PFSK-1 (cell line): Measurements from ENCODE around the gene FOXO3.

ENCODE experiments used
- FOXP2 ChIP-seq: optimal IDR thresholded peaks from 2 replicates; pipeline ENCODE3; 2011; ENCODE audit warnings: borderline replicate concordance, control low read depth, inconsistent platforms; ENCODE audit not compliant: insufficient read depth; ENCODE audit errors: extremely low read length, extremely low read depth
- POLR2AphosphoS5 ChIP-seq: IDR thresholded peaks from 2 replicates; pipeline ENCODE4 v1.6.1; 2012; ENCODE audit warnings: low read depth, mild to moderate bottlenecking, control low read depth, low read length, moderate library complexity
- SIN3A ChIP-seq: IDR thresholded peaks from 2 replicates; pipeline ENCODE4 v1.6.1; 2012; ENCODE audit warnings: mild to moderate bottlenecking, low read length, moderate library complexity, borderline replicate concordance; ENCODE audit not compliant: insufficient read depth
- TAF1 ChIP-seq: IDR thresholded peaks from 2 replicates; pipeline ENCODE4 v1.6.1; 2012; ENCODE audit warnings: low read length, control low read depth, borderline replicate concordance; ENCODE audit not compliant: insufficient read depth
- TF ChIP-seq, protein P1 (sequence below), 2 experiments: IDR thresholded peaks; 2 replicates each; pipeline versions ENCODE4 v1.6.1 to v1.8.0; 2011 to 2012; ENCODE audit warnings: low read depth in 2 of 2, low read length in 2 of 2, control low read depth in 1 of 2, inconsistent platforms in 1 of 2, mild to moderate bottlenecking in 1 of 2, moderate library complexity in 1 of 2; ENCODE audit not compliant: insufficient read depth in 1 of 2

Gene FOXO3

DNA sequence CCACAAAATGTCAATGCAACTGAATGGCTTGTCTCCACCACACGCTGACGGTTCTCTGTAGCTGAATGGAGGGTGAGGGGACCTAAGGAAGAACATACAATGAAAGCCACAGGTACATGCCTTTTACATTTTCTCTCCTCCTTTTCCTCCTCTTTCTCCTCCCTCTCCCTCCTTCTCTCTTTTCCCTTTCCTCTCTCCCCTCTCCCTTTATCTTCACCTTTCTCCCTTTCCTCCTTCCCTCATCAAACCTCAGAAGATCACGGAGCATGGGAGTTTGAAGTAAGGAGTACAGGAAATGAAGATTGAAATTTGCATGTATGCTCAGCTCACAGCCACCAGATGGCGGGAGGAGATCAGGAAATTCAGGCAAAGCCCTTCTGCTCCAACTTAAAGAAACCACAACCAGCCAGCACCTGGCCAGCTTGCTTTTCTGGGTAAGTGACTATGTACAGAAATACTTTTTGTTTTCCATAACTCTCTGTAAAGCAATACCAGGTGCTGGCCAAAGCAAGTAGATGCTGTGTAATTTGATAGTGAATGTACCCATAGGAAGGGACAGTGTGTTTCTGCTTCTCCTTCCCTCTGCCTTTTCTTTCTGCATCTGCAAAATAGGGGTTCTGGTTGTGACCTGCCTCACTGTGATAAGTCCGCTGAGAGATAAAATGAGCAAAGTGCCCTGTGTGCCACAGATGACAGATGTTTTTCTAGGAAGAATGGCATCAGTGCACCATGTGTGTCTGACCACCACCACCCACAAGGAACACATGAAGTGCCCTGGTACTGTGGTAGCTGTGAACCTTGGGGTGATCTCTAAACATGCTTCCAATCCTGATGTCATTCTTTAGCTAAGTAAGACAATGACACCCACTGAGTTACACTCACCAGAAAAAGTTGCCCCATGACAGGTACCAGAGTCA, 18.6 kb upstream of the FOXO3 start:
- no peak for TF ChIP-seq FOXP2
- no peak for TF ChIP-seq POLR2AphosphoS5
- TF ChIP-seq TAF1, result no peak
- TF ChIP-seq, protein P1, sequence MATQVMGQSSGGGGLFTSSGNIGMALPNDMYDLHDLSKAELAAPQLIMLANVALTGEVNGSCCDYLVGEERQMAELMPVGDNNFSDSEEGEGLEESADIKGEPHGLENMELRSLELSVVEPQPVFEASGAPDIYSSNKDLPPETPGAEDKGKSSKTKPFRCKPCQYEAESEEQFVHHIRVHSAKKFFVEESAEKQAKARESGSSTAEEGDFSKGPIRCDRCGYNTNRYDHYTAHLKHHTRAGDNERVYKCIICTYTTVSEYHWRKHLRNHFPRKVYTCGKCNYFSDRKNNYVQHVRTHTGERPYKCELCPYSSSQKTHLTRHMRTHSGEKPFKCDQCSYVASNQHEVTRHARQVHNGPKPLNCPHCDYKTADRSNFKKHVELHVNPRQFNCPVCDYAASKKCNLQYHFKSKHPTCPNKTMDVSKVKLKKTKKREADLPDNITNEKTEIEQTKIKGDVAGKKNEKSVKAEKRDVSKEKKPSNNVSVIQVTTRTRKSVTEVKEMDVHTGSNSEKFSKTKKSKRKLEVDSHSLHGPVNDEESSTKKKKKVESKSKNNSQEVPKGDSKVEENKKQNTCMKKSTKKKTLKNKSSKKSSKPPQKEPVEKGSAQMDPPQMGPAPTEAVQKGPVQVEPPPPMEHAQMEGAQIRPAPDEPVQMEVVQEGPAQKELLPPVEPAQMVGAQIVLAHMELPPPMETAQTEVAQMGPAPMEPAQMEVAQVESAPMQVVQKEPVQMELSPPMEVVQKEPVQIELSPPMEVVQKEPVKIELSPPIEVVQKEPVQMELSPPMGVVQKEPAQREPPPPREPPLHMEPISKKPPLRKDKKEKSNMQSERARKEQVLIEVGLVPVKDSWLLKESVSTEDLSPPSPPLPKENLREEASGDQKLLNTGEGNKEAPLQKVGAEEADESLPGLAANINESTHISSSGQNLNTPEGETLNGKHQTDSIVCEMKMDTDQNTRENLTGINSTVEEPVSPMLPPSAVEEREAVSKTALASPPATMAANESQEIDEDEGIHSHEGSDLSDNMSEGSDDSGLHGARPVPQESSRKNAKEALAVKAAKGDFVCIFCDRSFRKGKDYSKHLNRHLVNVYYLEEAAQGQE (IDR thresholded peaks at IDR 0.05; ENCODE audit: insufficient read depth in 1 of 2, low read depth in 2 of 2, low read length in 2 of 2), result no peak
- no peak for TF ChIP-seq SIN3A

- no peak for TF ChIP-seq SIN3A
Measured at GRCh38 chr6:108543175-108543940, 17.4 kb upstream of the FOXO3 start.

DNA sequence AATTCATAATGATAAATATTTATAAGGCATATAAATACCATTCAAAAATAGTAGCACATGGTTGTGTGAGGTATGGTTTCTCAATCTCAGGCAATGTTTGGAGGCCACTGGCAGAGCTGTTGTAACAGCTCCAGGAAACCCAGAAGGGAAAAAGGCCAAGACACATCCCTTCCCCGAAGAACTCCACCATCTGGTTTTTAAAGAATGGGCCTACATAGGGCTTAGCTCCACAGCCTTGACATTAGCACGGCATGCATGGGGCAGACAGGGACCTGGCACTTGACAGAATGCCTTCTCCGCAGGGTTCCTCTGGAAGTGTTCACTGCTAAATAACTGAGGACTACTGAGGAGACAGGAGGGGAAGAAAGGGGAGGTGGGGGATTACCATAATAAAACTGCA, 16.1 kb upstream of the FOXO3 start:
- TF ChIP-seq POLR2AphosphoS5 (no peak), TAF1 (no peak), SIN3A (no peak), FOXP2 (no peak)
- TF ChIP-seq, protein P1 (IDR thresholded peaks at IDR 0.05; ENCODE audit: insufficient read depth in 1 of 2, low read depth in 2 of 2, low read length in 2 of 2), result no peak

GRCh38 chr6:108546079-108547049, 14.4 kb upstream of the FOXO3 start:
- no peak for TF ChIP-seq POLR2AphosphoS5
- no peak for TF ChIP-seq FOXP2
- no peak for TF ChIP-seq TAF1
- TF ChIP-seq SIN3A, result no peak
- TF ChIP-seq, protein P1 (IDR thresholded peaks at IDR 0.05; ENCODE audit: insufficient read depth in 1 of 2, low read depth in 2 of 2, low read length in 2 of 2), result no peak

GRCh38 chr6:108549241-108549640, 11.5 kb upstream of the FOXO3 start:
- no peak for TF ChIP-seq SIN3A
